ENCODE results near the gene HM13. TPM values are rescaled to one million over a fixed set of nuclear protein-coding genes. Genes with fewer than 3 reads are reported as not detected.

The HM13 gene
- polyA plus RNA-seq, 2 of the 4 experiments (the other 2 are of a cell fraction), result 164 to 178 TPM

DNA sequence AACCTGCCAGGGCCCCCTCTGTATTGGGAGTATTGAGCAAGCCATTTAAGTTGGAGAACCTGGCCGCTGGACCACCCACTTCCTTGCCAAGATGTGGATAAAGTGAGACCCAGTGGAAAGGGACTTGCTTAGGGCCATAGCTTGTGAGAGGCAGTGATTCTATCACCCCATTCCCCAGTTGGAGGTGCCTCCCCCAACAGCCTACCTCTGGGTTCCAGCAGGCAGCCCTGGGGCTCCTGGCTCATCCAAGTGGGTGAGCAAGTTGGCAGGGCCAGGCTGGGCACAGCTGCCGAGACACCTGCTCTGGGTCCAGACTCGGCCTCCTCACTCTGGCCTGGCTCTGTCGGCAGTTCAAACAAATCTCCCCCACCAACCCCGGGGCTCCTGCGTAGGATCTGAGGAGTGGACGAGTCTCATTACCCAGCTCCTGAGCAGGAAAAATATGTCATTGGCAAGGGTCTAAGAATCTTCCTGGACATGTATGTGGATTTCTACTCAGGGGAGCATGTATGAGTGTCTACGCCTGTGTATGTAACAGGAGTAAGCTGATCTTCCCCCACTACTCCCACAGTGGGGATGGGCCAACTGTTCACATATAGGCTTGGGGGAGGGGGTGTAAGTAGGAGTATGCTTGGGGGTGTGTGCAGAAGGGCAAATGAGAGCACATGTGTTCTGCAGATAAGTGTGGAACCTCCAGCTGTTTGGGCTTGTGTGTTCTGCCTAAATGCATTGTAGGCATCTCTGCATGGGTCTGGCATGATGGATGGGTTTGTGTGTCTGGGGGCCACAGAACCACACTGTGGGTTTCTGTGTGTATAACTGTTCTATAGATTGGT is 92.8 kb downstream of the HM13 start (continued):
- TF ChIP-seq ZFP36 (IDR thresholded peaks at IDR 0.05; ENCODE audit: borderline replicate concordance, partially characterized antibody) (no peak), CBX8 (IDR thresholded peaks at IDR 0.05) (no peak), EP300 (IDR thresholded peaks at IDR 0.05) (0 out of 5 replicates have a peak, but pooled peaks of 1 of the 2 experiments have one; percentile 37), FOSL2 (IDR thresholded peaks at IDR 0.05) (no peak), FOSL2 (CRISPR knock-in tag; IDR thresholded peaks at IDR 0.05) (peak; percentile 67), NR3C1 (IDR thresholded peaks at IDR 0.05) (no peak), ZSCAN20 (CRISPR knock-in tag; IDR thresholded peaks at IDR 0.05) (peak; percentile 15; the same call in 1 of the 2 replicates), HEYL (CRISPR knock-in tag; IDR thresholded peaks at IDR 0.05) (peak; percentile 29; the same call in 1 of the 2 replicates), MYC (IDR thresholded peaks at IDR 0.05; ENCODE audit: borderline replicate concordance, low read length) (peak; percentile 67), POLR2A (IDR thresholded peaks at IDR 0.05; ENCODE audit: low read length) (peak; percentile 84), RFX5 (IDR thresholded peaks at IDR 0.05) (no peak), CEBPB (IDR thresholded peaks at IDR 0.05) (peak in 1 of 2 experiments; percentile 15; a peak in 1 of 4 replicates), RARB (CRISPR knock-in tag; IDR thresholded peaks at IDR 0.05) (peak; percentile 98), ZC3H11A (IDR thresholded peaks at IDR 0.05) (no peak), NFE2L2 (conservative IDR thresholded peaks at IDR 0.05; ENCODE audit: low read length) (0 out of 2 replicates have a peak, but pooled peaks have one; percentile 8), ESRRA (IDR thresholded peaks at IDR 0.05; ENCODE audit: borderline replicate concordance, low read length) (no peak; the same call in 1 of the 2 replicates), RCOR1 (IDR thresholded peaks at IDR 0.05; ENCODE audit: low read depth, low read length) (no peak), TP53 (CRISPR knock-in tag; IDR thresholded peaks at IDR 0.05) (peak; percentile 96), SREBF2 (IDR thresholded peaks at IDR 0.05) (no peak), CHD2 (IDR thresholded peaks at IDR 0.05; ENCODE audit: low read length, partially characterized antibody) (peak; percentile 70), GATA3 (IDR thresholded peaks at IDR 0.05; ENCODE audit: borderline replicate concordance) (peak; percentile 70; the same call in 1 of the 2 replicates), ZNF302 (CRISPR knock-in tag; IDR thresholded peaks at IDR 0.05) (no peak), RNF2 (IDR thresholded peaks at IDR 0.05; ENCODE audit: borderline replicate concordance, low read depth) (no peak), NPAS2 (CRISPR knock-in tag; IDR thresholded peaks at IDR 0.05; ENCODE audit: borderline replicate concordance) (no peak), HDAC2 (IDR thresholded peaks at IDR 0.05) (0 out of 2 replicates have a peak, but pooled peaks have one; percentile 20), SMC3 (IDR thresholded peaks at IDR 0.05) (no peak), RAD21 (conservative IDR thresholded peaks at IDR 0.05 in 1 of 2, IDR thresholded peaks at IDR 0.05 in 1 of 2) (no peak; a peak in 1 of 5 replicates), HOXA7 (CRISPR knock-in tag; IDR thresholded peaks at IDR 0.05) (peak; percentile 99), JUN (IDR thresholded peaks at IDR 0.05) (peak; percentile 99), JUNB (IDR thresholded peaks at IDR 0.05) (peak; percentile 30; the same call in 1 of the 2 replicates)
- TF ChIP-seq, protein P1, sequence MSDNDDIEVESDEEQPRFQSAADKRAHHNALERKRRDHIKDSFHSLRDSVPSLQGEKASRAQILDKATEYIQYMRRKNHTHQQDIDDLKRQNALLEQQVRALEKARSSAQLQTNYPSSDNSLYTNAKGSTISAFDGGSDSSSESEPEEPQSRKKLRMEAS (IDR thresholded peaks at IDR 0.05), result peak; percentile 83
- TF ChIP-seq, protein P2, sequence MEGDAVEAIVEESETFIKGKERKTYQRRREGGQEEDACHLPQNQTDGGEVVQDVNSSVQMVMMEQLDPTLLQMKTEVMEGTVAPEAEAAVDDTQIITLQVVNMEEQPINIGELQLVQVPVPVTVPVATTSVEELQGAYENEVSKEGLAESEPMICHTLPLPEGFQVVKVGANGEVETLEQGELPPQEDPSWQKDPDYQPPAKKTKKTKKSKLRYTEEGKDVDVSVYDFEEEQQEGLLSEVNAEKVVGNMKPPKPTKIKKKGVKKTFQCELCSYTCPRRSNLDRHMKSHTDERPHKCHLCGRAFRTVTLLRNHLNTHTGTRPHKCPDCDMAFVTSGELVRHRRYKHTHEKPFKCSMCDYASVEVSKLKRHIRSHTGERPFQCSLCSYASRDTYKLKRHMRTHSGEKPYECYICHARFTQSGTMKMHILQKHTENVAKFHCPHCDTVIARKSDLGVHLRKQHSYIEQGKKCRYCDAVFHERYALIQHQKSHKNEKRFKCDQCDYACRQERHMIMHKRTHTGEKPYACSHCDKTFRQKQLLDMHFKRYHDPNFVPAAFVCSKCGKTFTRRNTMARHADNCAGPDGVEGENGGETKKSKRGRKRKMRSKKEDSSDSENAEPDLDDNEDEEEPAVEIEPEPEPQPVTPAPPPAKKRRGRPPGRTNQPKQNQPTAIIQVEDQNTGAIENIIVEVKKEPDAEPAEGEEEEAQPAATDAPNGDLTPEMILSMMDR (IDR thresholded peaks at IDR 0.05), result no peak
- TF ChIP-seq, protein P3, sequence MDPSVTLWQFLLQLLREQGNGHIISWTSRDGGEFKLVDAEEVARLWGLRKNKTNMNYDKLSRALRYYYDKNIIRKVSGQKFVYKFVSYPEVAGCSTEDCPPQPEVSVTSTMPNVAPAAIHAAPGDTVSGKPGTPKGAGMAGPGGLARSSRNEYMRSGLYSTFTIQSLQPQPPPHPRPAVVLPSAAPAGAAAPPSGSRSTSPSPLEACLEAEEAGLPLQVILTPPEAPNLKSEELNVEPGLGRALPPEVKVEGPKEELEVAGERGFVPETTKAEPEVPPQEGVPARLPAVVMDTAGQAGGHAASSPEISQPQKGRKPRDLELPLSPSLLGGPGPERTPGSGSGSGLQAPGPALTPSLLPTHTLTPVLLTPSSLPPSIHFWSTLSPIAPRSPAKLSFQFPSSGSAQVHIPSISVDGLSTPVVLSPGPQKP (IDR thresholded peaks at IDR 0.05; ENCODE audit: low read depth, low read length), result no peak
- TF ChIP-seq, protein P4, sequence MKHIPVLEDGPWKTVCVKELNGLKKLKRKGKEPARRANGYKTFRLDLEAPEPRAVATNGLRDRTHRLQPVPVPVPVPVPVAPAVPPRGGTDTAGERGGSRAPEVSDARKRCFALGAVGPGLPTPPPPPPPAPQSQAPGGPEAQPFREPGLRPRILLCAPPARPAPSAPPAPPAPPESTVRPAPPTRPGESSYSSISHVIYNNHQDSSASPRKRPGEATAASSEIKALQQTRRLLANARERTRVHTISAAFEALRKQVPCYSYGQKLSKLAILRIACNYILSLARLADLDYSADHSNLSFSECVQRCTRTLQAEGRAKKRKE (CRISPR knock-in tag; IDR thresholded peaks at IDR 0.05; ENCODE audit: low read depth), result no peak
- TF ChIP-seq, protein P5, sequence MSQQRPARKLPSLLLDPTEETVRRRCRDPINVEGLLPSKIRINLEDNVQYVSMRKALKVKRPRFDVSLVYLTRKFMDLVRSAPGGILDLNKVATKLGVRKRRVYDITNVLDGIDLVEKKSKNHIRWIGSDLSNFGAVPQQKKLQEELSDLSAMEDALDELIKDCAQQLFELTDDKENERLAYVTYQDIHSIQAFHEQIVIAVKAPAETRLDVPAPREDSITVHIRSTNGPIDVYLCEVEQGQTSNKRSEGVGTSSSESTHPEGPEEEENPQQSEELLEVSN (IDR thresholded peaks at IDR 0.05; ENCODE audit: borderline replicate concordance, low read depth), result no peak; the same call in 1 of the 2 replicates
- TF ChIP-seq, protein P6, sequence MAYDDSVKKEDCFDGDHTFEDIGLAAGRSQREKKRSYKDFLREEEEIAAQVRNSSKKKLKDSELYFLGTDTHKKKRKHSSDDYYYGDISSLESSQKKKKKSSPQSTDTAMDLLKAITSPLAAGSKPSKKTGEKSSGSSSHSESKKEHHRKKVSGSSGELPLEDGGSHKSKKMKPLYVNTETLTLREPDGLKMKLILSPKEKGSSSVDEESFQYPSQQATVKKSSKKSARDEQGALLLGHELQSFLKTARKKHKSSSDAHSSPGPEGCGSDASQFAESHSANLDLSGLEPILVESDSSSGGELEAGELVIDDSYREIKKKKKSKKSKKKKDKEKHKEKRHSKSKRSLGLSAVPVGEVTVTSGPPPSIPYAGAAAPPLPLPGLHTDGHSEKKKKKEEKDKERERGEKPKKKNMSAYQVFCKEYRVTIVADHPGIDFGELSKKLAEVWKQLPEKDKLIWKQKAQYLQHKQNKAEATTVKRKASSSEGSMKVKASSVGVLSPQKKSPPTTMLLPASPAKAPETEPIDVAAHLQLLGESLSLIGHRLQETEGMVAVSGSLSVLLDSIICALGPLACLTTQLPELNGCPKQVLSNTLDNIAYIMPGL (CRISPR knock-in tag; IDR thresholded peaks at IDR 0.05; ENCODE audit: borderline replicate concordance), result peak; percentile 97
- TF ChIP-seq, protein P7, sequence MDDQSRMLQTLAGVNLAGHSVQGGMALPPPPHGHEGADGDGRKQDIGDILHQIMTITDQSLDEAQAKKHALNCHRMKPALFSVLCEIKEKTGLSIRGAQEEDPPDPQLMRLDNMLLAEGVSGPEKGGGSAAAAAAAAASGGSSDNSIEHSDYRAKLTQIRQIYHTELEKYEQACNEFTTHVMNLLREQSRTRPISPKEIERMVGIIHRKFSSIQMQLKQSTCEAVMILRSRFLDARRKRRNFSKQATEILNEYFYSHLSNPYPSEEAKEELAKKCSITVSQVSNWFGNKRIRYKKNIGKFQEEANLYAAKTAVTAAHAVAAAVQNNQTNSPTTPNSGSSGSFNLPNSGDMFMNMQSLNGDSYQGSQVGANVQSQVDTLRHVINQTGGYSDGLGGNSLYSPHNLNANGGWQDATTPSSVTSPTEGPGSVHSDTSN (IDR thresholded peaks at IDR 0.05), result peak; percentile 93

All from A549 (cell line).